Measurements from ENCODE around the gene FAM162B. TPM values are rescaled to one million over a fixed set of nuclear protein-coding genes. Genes with fewer than 3 reads are reported as not detected.

The FAM162B gene
- total RNA-seq, 1 experiment from 2014 or later: not detected

DNA sequence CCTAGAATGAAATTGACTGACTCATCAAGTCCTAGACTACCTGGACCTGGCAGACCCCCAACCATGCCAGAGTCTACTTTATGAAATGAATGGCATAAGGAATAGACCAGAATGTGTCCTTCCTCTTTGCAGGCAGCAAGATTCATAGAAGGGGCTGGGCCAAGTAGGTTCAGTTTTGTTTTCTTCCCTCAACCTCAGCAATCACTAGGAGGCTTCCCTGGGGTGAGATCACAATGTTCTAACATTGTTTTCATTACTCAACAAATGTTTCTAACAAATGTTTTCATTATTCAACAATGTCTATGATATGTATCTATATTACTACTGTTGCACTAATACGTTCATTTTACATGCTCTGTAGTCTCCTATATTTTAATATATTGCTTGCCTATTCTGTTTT, 8.4 kb upstream of the FAM162B start:
- Histone ChIP-seq H3K79me2 (ENCODE audit: low read length) (no peaks in the 10 kb centered on the region), H3K4me3 (ENCODE audit: low read length) (no peak overlapping the region), H3K4me1 (ENCODE audit: insufficient read depth, low read length) (no peaks in the 10 kb centered on the region), H3K27me3 (ENCODE audit: low read length) (no peaks in the 10 kb centered on the region), H4K20me1 (ENCODE audit: low read length) (no peaks in the 10 kb centered on the region), H3K36me3 (ENCODE audit: low read depth, low read length) (no peaks in the 10 kb centered on the region), H3K4me2 (ENCODE audit: low read length) (no peak overlapping the region), H3K27ac (ENCODE audit: low read length) (no peak overlapping the region), H3K9me3 (ENCODE audit: low read length) (no peaks in the 10 kb centered on the region), H2AFZ (ENCODE audit: low read length) (no peak overlapping the region), H3K9me2 (replicated peaks; ENCODE audit: low read length) (no peaks in the 10 kb centered on the region), H3F3A (ENCODE audit: low read length, unreplicated experiment) (no peaks in the 10 kb centered on the region), H3K9ac (ENCODE audit: low read length) (no peak overlapping the region)
- POLR2A ChIA-PET (ENCODE audit: unreplicated experiment): no interaction called here
- TF ChIP-seq, protein P1, sequence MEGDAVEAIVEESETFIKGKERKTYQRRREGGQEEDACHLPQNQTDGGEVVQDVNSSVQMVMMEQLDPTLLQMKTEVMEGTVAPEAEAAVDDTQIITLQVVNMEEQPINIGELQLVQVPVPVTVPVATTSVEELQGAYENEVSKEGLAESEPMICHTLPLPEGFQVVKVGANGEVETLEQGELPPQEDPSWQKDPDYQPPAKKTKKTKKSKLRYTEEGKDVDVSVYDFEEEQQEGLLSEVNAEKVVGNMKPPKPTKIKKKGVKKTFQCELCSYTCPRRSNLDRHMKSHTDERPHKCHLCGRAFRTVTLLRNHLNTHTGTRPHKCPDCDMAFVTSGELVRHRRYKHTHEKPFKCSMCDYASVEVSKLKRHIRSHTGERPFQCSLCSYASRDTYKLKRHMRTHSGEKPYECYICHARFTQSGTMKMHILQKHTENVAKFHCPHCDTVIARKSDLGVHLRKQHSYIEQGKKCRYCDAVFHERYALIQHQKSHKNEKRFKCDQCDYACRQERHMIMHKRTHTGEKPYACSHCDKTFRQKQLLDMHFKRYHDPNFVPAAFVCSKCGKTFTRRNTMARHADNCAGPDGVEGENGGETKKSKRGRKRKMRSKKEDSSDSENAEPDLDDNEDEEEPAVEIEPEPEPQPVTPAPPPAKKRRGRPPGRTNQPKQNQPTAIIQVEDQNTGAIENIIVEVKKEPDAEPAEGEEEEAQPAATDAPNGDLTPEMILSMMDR (conservative IDR thresholded peaks at IDR 0.05; ENCODE audit: low read depth, low read length): no peak
- TF ChIP-seq EZH2phosphoT487 (IDR thresholded peaks at IDR 0.05; ENCODE audit: borderline replicate concordance, low read length) (no peak), EZH2 (IDR thresholded peaks at IDR 0.05; ENCODE audit: low read length, unreplicated experiment) (no peak)
- DNase-seq: peak; percentile 30
- intact Hi-C loops (cut with micrococcal nuclease): no loop called here
- no TSS peak for BruUV-seq (replicated peaks)
- CTCF ChIA-PET: no interaction called here
- peak; percentile 64 for ATAC-seq

DNA sequence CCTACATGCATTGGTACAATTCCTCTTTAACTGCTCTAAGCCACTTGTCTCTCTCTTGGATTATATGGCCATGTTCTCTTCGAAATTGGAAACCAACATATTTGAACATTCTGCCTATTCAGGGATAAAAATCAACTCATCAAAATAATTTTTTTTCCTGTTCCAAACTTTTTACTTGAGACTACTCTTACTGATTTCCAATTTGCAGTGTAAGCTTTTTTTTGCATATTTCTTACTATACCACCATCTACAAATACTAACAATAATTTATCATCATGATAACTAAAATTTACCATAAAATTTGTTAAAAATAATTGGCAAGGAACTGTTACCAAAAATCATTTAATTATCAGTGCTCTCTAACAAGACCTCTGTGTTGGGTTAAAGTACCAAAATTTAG, 6.9 kb upstream of the FAM162B start:
- Histone ChIP-seq H3K9me2 (replicated peaks; ENCODE audit: low read length) (no peaks in the 10 kb centered on the region), H3K27ac (ENCODE audit: low read length) (no peak overlapping the region), H2AFZ (ENCODE audit: low read length) (no peak overlapping the region), H3F3A (ENCODE audit: low read length, unreplicated experiment) (no peaks in the 10 kb centered on the region), H3K4me1 (ENCODE audit: insufficient read depth, low read length) (no peaks in the 10 kb centered on the region), H4K20me1 (ENCODE audit: low read length) (no peaks in the 10 kb centered on the region), H3K79me2 (ENCODE audit: low read length) (no peaks in the 10 kb centered on the region), H3K9me3 (ENCODE audit: low read length) (no peaks in the 10 kb centered on the region), H3K27me3 (ENCODE audit: low read length) (no peaks in the 10 kb centered on the region), H3K36me3 (ENCODE audit: low read depth, low read length) (no peaks in the 10 kb centered on the region), H3K4me3 (ENCODE audit: low read length) (no peak overlapping the region), H3K9ac (ENCODE audit: low read length) (no peak overlapping the region), H3K4me2 (ENCODE audit: low read length) (no peak overlapping the region)
- ATAC-seq (no peak), DNase-seq (no peak)
- no TSS peak for BruUV-seq (replicated peaks)
- TF ChIP-seq, protein P1 (conservative IDR thresholded peaks at IDR 0.05; ENCODE audit: low read depth, low read length): no peak
- TF ChIP-seq EZH2phosphoT487 (IDR thresholded peaks at IDR 0.05; ENCODE audit: borderline replicate concordance, low read length): no peak
- POLR2A ChIA-PET (ENCODE audit: unreplicated experiment): no interaction called here
- intact Hi-C loops (cut with micrococcal nuclease): no loop called here
- CTCF ChIA-PET: no interaction called here

DNA sequence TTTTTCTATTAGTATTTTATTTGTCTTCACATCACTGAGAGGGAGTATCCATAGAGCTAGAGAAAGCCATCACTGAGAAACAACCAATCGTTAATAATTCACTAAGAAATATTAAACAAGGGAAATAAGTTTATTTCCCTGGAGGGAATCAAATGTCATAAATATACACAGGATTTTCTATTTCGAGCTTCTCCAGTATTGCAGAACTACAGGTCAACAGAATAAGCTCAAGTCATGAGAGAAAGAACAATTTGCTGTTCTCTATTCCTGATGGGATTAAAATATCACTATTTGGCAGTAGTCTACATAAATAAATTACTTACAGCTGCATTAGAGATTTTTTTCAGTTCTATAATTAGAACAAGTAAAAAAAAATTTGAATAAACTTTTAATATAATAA, 2.2 kb upstream of the FAM162B start:
- H3K79me2 ChIP-seq (ENCODE audit: low read length): no peaks in the 10 kb centered on the region
- H3K27me3 ChIP-seq (ENCODE audit: low read length): no peaks in the 10 kb centered on the region
- H3K9ac ChIP-seq (ENCODE audit: low read length): no peak overlapping the region
- intact Hi-C loops (cut with micrococcal nuclease): no loop called here
- H3K9me2 ChIP-seq (replicated peaks; ENCODE audit: low read length): no peaks in the 10 kb centered on the region
- no peaks in the 10 kb centered on the region for H3K9me3 ChIP-seq (ENCODE audit: low read length)
- no peak for ATAC-seq
- CTCF ChIA-PET: no interaction called here
- no peaks in the 10 kb centered on the region for H3K4me1 ChIP-seq (ENCODE audit: insufficient read depth, low read length)
- no peak overlapping the region for H3K4me2 ChIP-seq (ENCODE audit: low read length)
- POLR2A ChIA-PET (ENCODE audit: unreplicated experiment): no interaction called here
- no TSS peak for BruUV-seq (replicated peaks)
- no peaks in the 10 kb centered on the region for H4K20me1 ChIP-seq (ENCODE audit: low read length)
- TF ChIP-seq EZH2phosphoT487 (IDR thresholded peaks at IDR 0.05; ENCODE audit: borderline replicate concordance, low read length): no peak
- no peak for TF ChIP-seq EZH2 (IDR thresholded peaks at IDR 0.05; ENCODE audit: low read length, unreplicated experiment)
- TF ChIP-seq, protein P1 (conservative IDR thresholded peaks at IDR 0.05; ENCODE audit: low read depth, low read length): no peak
- no peaks in the 10 kb centered on the region for H3F3A ChIP-seq (ENCODE audit: low read length, unreplicated experiment)
- no peak overlapping the region for H2AFZ ChIP-seq (ENCODE audit: low read length)
- no peaks in the 10 kb centered on the region for H3K36me3 ChIP-seq (ENCODE audit: low read depth, low read length)
- DNase-seq: no peak
- no peak overlapping the region for H3K4me3 ChIP-seq (ENCODE audit: low read length)
- H3K27ac ChIP-seq (ENCODE audit: low read length): no peak overlapping the region

Measured in PC-3 (cell line).